Fibroblast of villous mesenchyme (primary cell): ENCODE measurements around the gene NFU1. TPM values are rescaled to one million over a fixed set of nuclear protein-coding genes. Genes with fewer than 3 reads are reported as not detected.

Source experiments
- DNase-seq: peaks from one replicate; pipeline ENCODE4 v3.0.0-alpha.2; 2010; ENCODE audit warnings: low read depth
- H3K4me3 ChIP-seq: 2 replicates; pipeline ENCODE4 v1.5.1; 2011; ENCODE audit warnings: low read depth, mild to moderate bottlenecking, low read length
- CTCF ChIP-seq: IDR thresholded peaks from 2 replicates; pipeline ENCODE4 v1.5.1; 2012; ENCODE audit warnings: low read depth, mild to moderate bottlenecking, low read length; ENCODE audit not compliant: insufficient read depth
- total RNA-seq: library from RNA; depleted of rRNA; stranded (reverse); fragments of >200 nt; gene quantifications from 2 replicates; pipeline ENCODE4 v1.2.3, GENCODE V29; 2012

Gene NFU1
- total RNA-seq, 1 donor, result 61.7 TPM

- DNase-seq, result no peak
- no peak for TF ChIP-seq CTCF
- no peak overlapping the region for H3K4me3 ChIP-seq
Observed at GRCh38 chr2:69390471-69390870, 46.8 kb downstream of the NFU1 start.

GRCh38 chr2:69390001-69390400 lies 47.2 kb downstream of the NFU1 start:
- DNase-seq, result peak; percentile 27
- H3K4me3 ChIP-seq, result no peak overlapping the region
- TF ChIP-seq CTCF, result no peak

GRCh38 chr2:69389271-69389670 lies 48.0 kb downstream of the NFU1 start:
- H3K4me3 ChIP-seq, result no peak overlapping the region
- TF ChIP-seq CTCF, result no peak
- no peak for DNase-seq

GRCh38 chr2:69387770-69388481 lies 49.3 kb downstream of the NFU1 start:
- peak overlapping the region; percentile 67 for H3K4me3 ChIP-seq
- no peak for TF ChIP-seq CTCF
- peak; percentile 33 for DNase-seq

GRCh38 chr2:69386789-69387734 lies 50.2 kb downstream of the NFU1 start, which contains the start of gene GFPT1:
TSS of gene GFPT1 (minus strand) at chr2:69387227. CDS start at chr2:69387071, 156 bp downstream.
- DNase-seq, result peak; percentile 97
- no peak for TF ChIP-seq CTCF
- H3K4me3 ChIP-seq, result peak within 1 kb of the TSS; percentile 85

- peak; percentile 14 for DNase-seq
- H3K4me3 ChIP-seq, result peak overlapping the region; percentile 85
- TF ChIP-seq CTCF, result no peak
Observed at GRCh38 chr2:69386360-69386759, 50.9 kb downstream of the NFU1 start.
